Activated CD8-positive, alpha-beta memory T cell treated with anti-CD3 and anti-CD28 coated beads for 4 hours (primary cell): ENCODE results near the gene ARFGEF2.
"Not testable (repeated sequence)": the region's sequence is repeated elsewhere in the genome, so short reads cannot be mapped to it uniquely, and the experiment has no call there.

Experiments
- DNase-seq, 2 donors: peaks; one replicate each; pipeline ENCODE4 v3.0.0-alpha.2; 2020; ENCODE audit warnings: low read depth in 2 of 2

ARFGEF2 gene

GRCh38 chr20:48951646-48952045, 30.1 kb downstream of the ARFGEF2 start:
- DNase-seq: no peak

- no peak for DNase-seq
Observed at GRCh38 chr20:48952656-48953055, 31.1 kb downstream of the ARFGEF2 start.

- DNase-seq: no peak
Observed at GRCh38 chr20:48953653-48954052, 32.1 kb downstream of the ARFGEF2 start.

- DNase-seq: no peak
Observed at GRCh38 chr20:48956052-48956451, 34.5 kb downstream of the ARFGEF2 start.

- DNase-seq: no peak
Observed at GRCh38 chr20:48957053-48957481, 35.6 kb downstream of the ARFGEF2 start.

- DNase-seq: no peak
Observed at GRCh38 chr20:48957533-48957932, 36.0 kb downstream of the ARFGEF2 start.

GRCh38 chr20:48958743-48959142, 37.2 kb downstream of the ARFGEF2 start:
- DNase-seq: no peak

- no peak for DNase-seq
Observed at GRCh38 chr20:48959899-48960550, 38.5 kb downstream of the ARFGEF2 start.

GRCh38 chr20:48962421-48962820, 40.9 kb downstream of the ARFGEF2 start:
- no peak for DNase-seq

GRCh38 chr20:48962976-48963771, 41.7 kb downstream of the ARFGEF2 start:
- DNase-seq: no peak

- DNase-seq: no peak
Observed at GRCh38 chr20:48965189-48965910, 43.8 kb downstream of the ARFGEF2 start.

GRCh38 chr20:48970681-48971365, 49.3 kb downstream of the ARFGEF2 start:
- no peak for DNase-seq

GRCh38 chr20:48971956-48972355, 50.4 kb downstream of the ARFGEF2 start:
- no peak for DNase-seq

- no peak for DNase-seq
Observed at GRCh38 chr20:48972816-48973215, 51.3 kb downstream of the ARFGEF2 start.

- DNase-seq: no peak
Observed at GRCh38 chr20:48975955-48976354, 54.4 kb downstream of the ARFGEF2 start.

GRCh38 chr20:48979980-48980379, 58.5 kb downstream of the ARFGEF2 start:
- not testable (repeated sequence) for DNase-seq

- no peak for DNase-seq
Observed at GRCh38 chr20:48983423-48984400, 62.2 kb downstream of the ARFGEF2 start.

GRCh38 chr20:48984575-48985219, 63.2 kb downstream of the ARFGEF2 start:
- no peak for DNase-seq

GRCh38 chr20:48986899-48987298, 65.4 kb downstream of the ARFGEF2 start:
- DNase-seq: no peak

- DNase-seq: no peak
Observed at GRCh38 chr20:48990467-48990866, 69.0 kb downstream of the ARFGEF2 start.
